ENCODE measurements around the gene STMP1. TPM values are rescaled to one million over a fixed set of nuclear protein-coding genes. Genes with fewer than 3 reads are reported as not detected.
"Not testable (repeated sequence)": the region's sequence is repeated elsewhere in the genome, so short reads cannot be mapped to it uniquely, and the experiment has no call there.

Gene STMP1
- total RNA-seq, 1 experiment from 2014 or later = 25.6 TPM

GRCh38 chr7:135620447-135620846 is 41.9 kb upstream of the STMP1 start:
- Mint-ChIP-seq H3K27ac (ENCODE audit: unreplicated experiment) (no peak overlapping the region), H3K9me3 (ENCODE audit: low read depth, unreplicated experiment) (no peaks in the 10 kb centered on the region), H3K27me3 (ENCODE audit: unreplicated experiment) (no peaks in the 10 kb centered on the region), H3K4me1 (ENCODE audit: low read depth, unreplicated experiment) (no peaks in the 10 kb centered on the region), H3K36me3 (ENCODE audit: insufficient read depth, unreplicated experiment) (peaks cover 17% of the 10 kb centered on the region), H3K4me3 (ENCODE audit: low read depth, unreplicated experiment) (no peak overlapping the region)
- CTCF ChIA-PET = no interaction called here
- no peak for DNase-seq
- no peak for TF ChIP-seq CTCF (IDR thresholded peaks at IDR 0.05; ENCODE audit: unreplicated experiment)
- no TSS peak for BruUV-seq (replicated peaks)
- intact Hi-C loops (cut with micrococcal nuclease; ENCODE audit: unreplicated experiment) = no loop called here

- H3K36me3 Mint-ChIP-seq (ENCODE audit: insufficient read depth, unreplicated experiment) = peaks cover 19% of the 10 kb centered on the region
- H3K27ac Mint-ChIP-seq (ENCODE audit: unreplicated experiment) = no peak overlapping the region
- TF ChIP-seq CTCF (IDR thresholded peaks at IDR 0.05; ENCODE audit: unreplicated experiment) = peak; percentile 50
Observed at GRCh38 chr7:135620980-135621850, 41.1 kb upstream of the STMP1 start.

GRCh38 chr7:135634191-135634878 is 28.0 kb upstream of the STMP1 start:
- no peak for TF ChIP-seq CTCF (IDR thresholded peaks at IDR 0.05; ENCODE audit: unreplicated experiment)
- BruUV-seq (replicated peaks) = no TSS peak
- H3K4me1 Mint-ChIP-seq (ENCODE audit: low read depth, unreplicated experiment) = no peaks in the 10 kb centered on the region
- H3K27me3 Mint-ChIP-seq (ENCODE audit: unreplicated experiment) = no peaks in the 10 kb centered on the region
- no peak overlapping the region for H3K4me3 Mint-ChIP-seq (ENCODE audit: low read depth, unreplicated experiment)
- no peak overlapping the region for H3K27ac Mint-ChIP-seq (ENCODE audit: unreplicated experiment)
- H3K9me3 Mint-ChIP-seq (ENCODE audit: low read depth, unreplicated experiment) = no peaks in the 10 kb centered on the region
- peaks cover 48% of the 10 kb centered on the region for H3K36me3 Mint-ChIP-seq (ENCODE audit: insufficient read depth, unreplicated experiment)
- CTCF ChIA-PET = no interaction called here
- intact Hi-C loops (cut with micrococcal nuclease; ENCODE audit: unreplicated experiment) = no loop called here
- DNase-seq = no peak

More at GRCh38 chr7:135620980-135621850, 41.1 kb upstream of the STMP1 start:
- intact Hi-C loops (cut with micrococcal nuclease; ENCODE audit: unreplicated experiment) = no loop called here
- no peaks in the 10 kb centered on the region for H3K27me3 Mint-ChIP-seq (ENCODE audit: unreplicated experiment)
- BruUV-seq (replicated peaks) = no TSS peak
- H3K9me3 Mint-ChIP-seq (ENCODE audit: low read depth, unreplicated experiment) = no peaks in the 10 kb centered on the region
- DNase-seq = peak; percentile 45
- H3K4me3 Mint-ChIP-seq (ENCODE audit: low read depth, unreplicated experiment) = no peak overlapping the region
- H3K4me1 Mint-ChIP-seq (ENCODE audit: low read depth, unreplicated experiment) = no peaks in the 10 kb centered on the region
- CTCF ChIA-PET = interaction anchor here (0.7 to 1.0 kb wide), 2 partner anchors 24 to 545 kb away, joined by 3 read pairs; no protein-coding TSS in a partner anchor

- H3K4me3 Mint-ChIP-seq (ENCODE audit: low read depth, unreplicated experiment); CTCF ChIA-PET; intact Hi-C loops (cut with micrococcal nuclease; ENCODE audit: unreplicated experiment); DNase-seq; H3K9me3 Mint-ChIP-seq (ENCODE audit: low read depth, unreplicated experiment); BruUV-seq (replicated peaks); H3K27ac Mint-ChIP-seq (ENCODE audit: unreplicated experiment); H3K27me3 Mint-ChIP-seq (ENCODE audit: unreplicated experiment); H3K4me1 Mint-ChIP-seq (ENCODE audit: low read depth, unreplicated experiment): not testable (repeated sequence)
- peaks cover 35% of the 10 kb centered on the region for H3K36me3 Mint-ChIP-seq (ENCODE audit: insufficient read depth, unreplicated experiment)
Observed at GRCh38 chr7:135639690-135640089, 22.6 kb upstream of the STMP1 start.
